Endothelial cell of umbilical vein (primary cell): ENCODE data around the gene SLCO3A1. TPM values are rescaled to one million over a fixed set of nuclear protein-coding genes. Genes with fewer than 3 reads are reported as not detected.

Experiments used
- BruUV-seq: library from RNA; stranded (reverse); fragments of 400-500 nt; replicated peaks from 2 replicates; lab custom pipeline; 2021; lab: Mats Ljungman, UMichigan
- CTCF ChIA-PET: fragments of 300-600, 350-600 bp; sonication (Branson Sonifier 250); formaldehyde crosslinking; loops from one replicate; lab custom pipeline; 2021; ENCODE audit warnings: antibody characterized with exemption, inconsistent platforms; lab: Charles Lee
- POLR2A ChIA-PET: fragments of 300-600, 350-600 bp; sonication (Branson Sonifier 250); formaldehyde crosslinking; loops from one replicate; lab custom pipeline; 2021; ENCODE audit warnings: antibody characterized with exemption, inconsistent platforms; lab: Charles Lee
- DNase-seq: peaks from one replicate; pipeline ENCODE4 v3.0.0-alpha.2; 2011; ENCODE audit warnings: low read depth, low spot score
- FAIRE-seq: peaks from 2 replicates; lab custom pipeline; 2011; peaks lifted over from hg19 to GRCh38; lab: Jason Lieb, UNC
- H2AFZ ChIP-seq: 2 replicates; pipeline ENCODE4 v1.6.0; 2012; ENCODE audit warnings: low read depth, low read length, control low read depth, inconsistent platforms
- H3K27ac ChIP-seq: 2 replicates; pipeline ENCODE4 v1.5.1; 2011; ENCODE audit warnings: low read depth, mild to moderate bottlenecking, control low read depth, low read length, moderate library complexity; ENCODE audit not compliant: insufficient read depth
- H3K27me3 ChIP-seq, 2 experiments: 2 replicates each; pipeline versions ENCODE4 v1.6.0 to v1.6.1; 2011; ENCODE audit warnings: low read length in 2 of 2, mixed read lengths in 1 of 2; ENCODE audit not compliant: control insufficient read depth in 2 of 2, insufficient read depth in 2 of 2
- H3K36me3 ChIP-seq, 2 experiments: 2 replicates in 1 of 2; 3 replicates in 1 of 2; pipeline ENCODE4 v1.5.1; 2011; ENCODE audit warnings: low read length in 2 of 2, mild to moderate bottlenecking in 1 of 2, moderate library complexity in 1 of 2; ENCODE audit not compliant: control insufficient read depth in 2 of 2, insufficient read depth in 2 of 2; ENCODE audit errors: extremely low read depth in 1 of 2
- H3K4me1 ChIP-seq: 3 replicates; pipeline ENCODE4 v1.5.1; 2011; ENCODE audit warnings: mild to moderate bottlenecking, low read length; ENCODE audit not compliant: control insufficient read depth, insufficient read depth; ENCODE audit errors: extremely low read depth
- H3K4me2 ChIP-seq: 2 replicates; pipeline ENCODE4 v1.6.1; 2011; ENCODE audit warnings: low read length, control low read depth, mixed read lengths; ENCODE audit not compliant: insufficient read depth
- H3K4me3 ChIP-seq, 3 experiments: fragments of 200-600 bp in 1 of 3; sonication (generic), shearing (Covaris generic) in 1 of 3; replicated peaks in 1 of 3; 2 replicates each; pipeline ENCODE4 v1.5.1; 2011 to 2016; ENCODE audit warnings: control low read depth in 3 of 3, low read length in 3 of 3, mild to moderate bottlenecking in 2 of 3, inconsistent platforms in 1 of 3, low read depth in 1 of 3, moderate library complexity in 1 of 3; ENCODE audit not compliant: insufficient read depth in 1 of 3
- H3K79me2 ChIP-seq: 2 replicates; pipeline ENCODE4 v1.6.0; 2012; ENCODE audit warnings: low read length, inconsistent platforms; ENCODE audit not compliant: control insufficient read depth, insufficient read depth
- H3K9ac ChIP-seq: replicated peaks from 2 replicates; pipeline ENCODE3; 2011; ENCODE audit warnings: low read length, control low read depth; ENCODE audit not compliant: insufficient read depth; ENCODE audit errors: extremely low read depth
- H3K9me1 ChIP-seq: replicated peaks from 3 replicates; pipeline ENCODE4 v1.6.0; 2011; ENCODE audit warnings: mild to moderate bottlenecking, low read length; ENCODE audit not compliant: control insufficient read depth, insufficient read depth; ENCODE audit errors: extremely low read depth
- H3K9me3 ChIP-seq: replicated peaks from 2 replicates; pipeline ENCODE4 v1.5.1; 2012; ENCODE audit warnings: low read length, inconsistent platforms; ENCODE audit not compliant: control insufficient read depth, insufficient read depth
- H4K20me1 ChIP-seq: replicated peaks from 2 replicates; pipeline ENCODE3; 2011; ENCODE audit warnings: mild to moderate bottlenecking, low read length; ENCODE audit not compliant: control insufficient read depth, insufficient read depth; ENCODE audit errors: extremely low read depth
- CTCF ChIP-seq, 2 donors: IDR thresholded peaks; 1 replicate in 1 of 2; 2 replicates in 1 of 2; pipeline ENCODE4 v1.5.1; 2011; ENCODE audit warnings: low read length in 2 of 2, mild to moderate bottlenecking in 2 of 2, moderate library complexity in 2 of 2, control low read depth in 1 of 2, inconsistent platforms in 1 of 2, low read depth in 1 of 2; ENCODE audit not compliant: insufficient read depth in 1 of 2; ENCODE audit errors: extremely low read depth in 1 of 2
- EZH2 ChIP-seq: IDR thresholded peaks from 2 replicates; pipeline ENCODE4 v1.6.1; 2012; ENCODE audit warnings: borderline replicate concordance, low read depth, mild to moderate bottlenecking, moderate library complexity, low read length, inconsistent platforms; ENCODE audit not compliant: severe bottlenecking
- FOS ChIP-seq: IDR thresholded peaks from 2 replicates; pipeline ENCODE4 v1.6.1; 2011; ENCODE audit warnings: mild to moderate bottlenecking, low read length, moderate library complexity, borderline replicate concordance; ENCODE audit not compliant: insufficient read depth
- GATA2 ChIP-seq: IDR thresholded peaks from 2 replicates; pipeline ENCODE4 v1.7.0; 2011; ENCODE audit warnings: low read depth, mild to moderate bottlenecking, moderate library complexity, mixed read lengths, low read length; ENCODE audit not compliant: insufficient read length, insufficient read depth
- JUN ChIP-seq: IDR thresholded peaks from 2 replicates; pipeline ENCODE4 v1.6.1; 2011; ENCODE audit warnings: borderline replicate concordance, low read depth; ENCODE audit not compliant: insufficient read length, insufficient read depth
- MAX ChIP-seq: IDR thresholded peaks from 2 replicates; pipeline ENCODE4 v1.6.1; 2011; ENCODE audit not compliant: insufficient read depth, insufficient read length
- MYC ChIP-seq: IDR thresholded peaks from one replicate; pipeline ENCODE4 v1.6.1; 2011; ENCODE audit warnings: mild to moderate bottlenecking, low read depth, low read length
- POLR2A ChIP-seq: IDR thresholded peaks from 2 replicates; pipeline ENCODE4 v1.6.1; 2012; ENCODE audit warnings: low read depth, mild to moderate bottlenecking, control low read depth, low read length
- POLR2AphosphoS5 ChIP-seq: IDR thresholded peaks from 2 replicates; pipeline ENCODE4 v1.6.1; 2012; ENCODE audit warnings: low read depth, mild to moderate bottlenecking, control low read depth, low read length, moderate library complexity; ENCODE audit not compliant: insufficient read depth
- dilution Hi-C: fragments of 300-500 bp; cut with MboI; formaldehyde crosslinking; loops from one replicate; pipeline ENCODE4 v1.15.0; 2019; ENCODE audit warnings: low sequenced_read_pairs; ENCODE audit not compliant: extremely low pct_ligation_motif_present
- intact Hi-C: fragments of 100-400 bp; cut with micrococcal nuclease; formaldehyde crosslinking; loops from one replicate; pipeline ENCODE4 v1.10.0; 2022
- polyA plus RNA-seq, 4 experiments: library from polyadenylated mRNA; depleted of rRNA in 3 of 4; stranded (reverse) in 3 of 4; unstranded in 1 of 4; fragments of >200 nt; gene quantifications; 2 replicates each; pipeline versions ENCODE4 v1.2.1 to v1.2.3, GENCODE V29; 2011 to 2012; ENCODE audit warnings: missing spikeins in 1 of 4
- total RNA-seq: library from RNA; stranded (reverse); gene quantifications from 2 replicates; pipeline ENCODE4 v1.2.3, GENCODE V29; 2021

SLCO3A1 gene
- total and polyA plus RNA-seq, 2 donors (not counting 3 experiments of a cell fraction or from before 2014, with no cell fraction given) = 0.88 to 0.92 TPM

GRCh38 chr15:92111291-92111690 is 257.8 kb downstream of the SLCO3A1 start:
- Histone ChIP-seq H4K20me1 (no peaks in the 10 kb centered on the region), H3K9me1 (no peaks in the 10 kb centered on the region), H3K36me3 (no peaks in the 10 kb centered on the region), H2AFZ (no peak overlapping the region), H3K27me3 (no peaks in the 10 kb centered on the region), H3K27ac (no peak overlapping the region), H3K9me3 (no peaks in the 10 kb centered on the region), H3K79me2 (no peaks in the 10 kb centered on the region), H3K4me1 (no peaks in the 10 kb centered on the region), H3K4me2 (no peak overlapping the region), H3K9ac (no peak overlapping the region), H3K4me3 (no peak overlapping the region)
- no TSS peak for BruUV-seq
- intact Hi-C loops = no loop called here
- ChIA-PET POLR2A (no interaction called here), CTCF (no interaction called here)
- dilution Hi-C loops = no loop called here
- FAIRE-seq (no peak), DNase-seq (no peak)
- TF ChIP-seq GATA2 (no peak), POLR2AphosphoS5 (no peak), EZH2 (no peak), FOS (no peak), MYC (no peak), CTCF (IDR thresholded peaks at IDR 0.05; ENCODE audit: extremely low read depth in 1 of 2, insufficient read depth in 1 of 2, low read depth in 1 of 2, low read length in 2 of 2) (no peak)

GRCh38 chr15:92111751-92112150 is 258.2 kb downstream of the SLCO3A1 start:
- CTCF ChIA-PET = no interaction called here
- Histone ChIP-seq H3K36me3 (no peaks in the 10 kb centered on the region), H3K4me3 (no peak overlapping the region), H3K4me1 (no peaks in the 10 kb centered on the region), H3K9me1 (no peaks in the 10 kb centered on the region), H3K4me2 (no peak overlapping the region), H3K27ac (no peak overlapping the region), H2AFZ (no peak overlapping the region), H3K9ac (no peak overlapping the region), H3K27me3 (no peaks in the 10 kb centered on the region), H3K9me3 (no peaks in the 10 kb centered on the region), H3K79me2 (no peaks in the 10 kb centered on the region), H4K20me1 (no peaks in the 10 kb centered on the region)
- TF ChIP-seq POLR2A (no peak), EZH2 (no peak), JUN (no peak), CTCF (IDR thresholded peaks at IDR 0.05; ENCODE audit: extremely low read depth in 1 of 2, insufficient read depth in 1 of 2, low read depth in 1 of 2, low read length in 2 of 2) (no peak), MAX (no peak), FOS (no peak), MYC (no peak), POLR2AphosphoS5 (no peak), GATA2 (no peak)
- DNase-seq = no peak
- intact Hi-C loops (no loop called here), dilution Hi-C loops (no loop called here)
- no TSS peak for BruUV-seq
- FAIRE-seq = no peak
- POLR2A ChIA-PET = no interaction called here
